ENCODE measurements around the gene ALDH1A1. TPM values are rescaled to one million over a fixed set of nuclear protein-coding genes. Genes with fewer than 3 reads are reported as not detected.

Gene ALDH1A1
- total and polyA plus RNA-seq, 2 of the 8 experiments (the other 6 are each of a cell fraction or from before 2014, with no cell fraction given), result 0.50 to 0.82 TPM

DNA sequence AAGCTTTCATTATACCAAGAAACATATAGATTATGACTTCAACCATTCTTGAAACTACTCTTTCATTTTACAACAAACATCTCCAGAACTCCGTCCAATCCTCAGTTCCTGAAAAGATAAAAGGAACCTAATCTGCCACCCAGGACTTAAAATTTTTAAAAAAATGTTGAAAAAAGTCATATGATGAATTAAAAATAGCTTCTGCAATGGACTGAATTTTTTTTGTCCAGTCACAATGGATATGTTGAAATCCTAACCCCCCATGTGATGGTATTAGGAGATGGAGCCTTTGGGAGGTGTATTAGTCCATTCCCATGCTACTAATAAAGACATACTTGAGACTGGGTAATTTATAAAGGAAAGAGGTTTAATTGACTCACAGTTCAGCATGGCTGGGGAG lies 2.7 kb upstream of the ALDH1A1 start:
- FAIRE-seq, result no peak
- peaks cover 7 to 9% of the 10 kb centered on the region in 2 experiments; a peak in 3 of 4 replicates for H3K9me3 ChIP-seq (ENCODE audit: insufficient read depth in 2 of 2, low read depth in 1 of 2, low read length in 1 of 2)
- CTCF ChIA-PET (ENCODE audit: partially characterized antibody), result interaction anchor here (0.8 kb wide), 2 partner anchors 25 to 86 kb away, joined by 3 to 4 read pairs; no protein-coding TSS in a partner anchor

More for the DNA sequence above, 2.7 kb upstream of the ALDH1A1 start:
- Histone ChIP-seq H3K23ac (ENCODE audit: insufficient read length) (no peak overlapping the region), H4K8ac (ENCODE audit: extremely low read depth, insufficient read depth, low read length) (no peak overlapping the region), H3K27me3 (replicated peaks in 1 of 4; ENCODE audit: control insufficient read depth in 3 of 4, extremely low read depth in 1 of 4, insufficient read depth in 3 of 4, low read length in 3 of 4) (no peaks in the 10 kb centered on the region), H3K79me1 (ENCODE audit: low read depth, low read length) (no peaks in the 10 kb centered on the region), H2BK15ac (ENCODE audit: low read length) (no peak overlapping the region), H3K14ac (ENCODE audit: insufficient read length) (no peak overlapping the region), H3K56ac (replicated peaks; ENCODE audit: insufficient read length, low read depth, low read length) (no peak overlapping the region), H4K91ac (replicated peaks; ENCODE audit: insufficient read length, low read length) (no peak overlapping the region), H3K4me2 (ENCODE audit: insufficient read depth in 1 of 2, low read depth in 2 of 2, low read length in 2 of 2) (no peak overlapping the region), H3K4me3 (ENCODE audit: extremely low read depth in 1 of 4, insufficient read depth in 2 of 4, low read depth in 3 of 4, low read length in 4 of 4) (no peak overlapping the region), H4K20me1 (replicated peaks in 1 of 2; ENCODE audit: control insufficient read depth in 1 of 2, insufficient read depth in 2 of 2, low read length in 2 of 2) (no peaks in the 10 kb centered on the region), H4K5ac (ENCODE audit: insufficient read length, low read depth, low read length) (no peak overlapping the region), H3K36me3 (ENCODE audit: control insufficient read depth in 2 of 4, insufficient read depth in 4 of 4, low read length in 3 of 4) (no peaks in the 10 kb centered on the region), H2BK5ac (ENCODE audit: low read depth, low read length) (no peak overlapping the region), H2AFZ (ENCODE audit: low read length) (no peak overlapping the region), H3K18ac (ENCODE audit: extremely low read depth, low read length) (no peak overlapping the region), H3K4me1 (replicated peaks in 1 of 4; ENCODE audit: control insufficient read depth in 3 of 4, insufficient read depth in 4 of 4, low read length in 3 of 4) (peaks cover 0 to 3% (median 0%) of the 10 kb centered on the region in 4 experiments; a peak in 1 of 7 replicates), H3K27ac (ENCODE audit: low read depth, low read length) (no peak overlapping the region), H3K23me2 (ENCODE audit: low read depth, low read length) (no peaks in the 10 kb centered on the region), H3K9ac (replicated peaks in 1 of 4; ENCODE audit: extremely low read depth in 1 of 4, low read depth in 3 of 4, low read length in 3 of 4) (no peak overlapping the region), H3K4ac (replicated peaks; ENCODE audit: insufficient read length, low read depth, low read length) (no peak overlapping the region), H2BK20ac (ENCODE audit: low read length) (no peak overlapping the region), H2BK120ac (replicated peaks; ENCODE audit: low read depth, low read length) (no peak overlapping the region), H2AK5ac (ENCODE audit: low read depth, low read length) (no peak overlapping the region), H2BK12ac (ENCODE audit: low read depth, low read length) (no peak overlapping the region), H3K79me2 (ENCODE audit: control insufficient read depth in 1 of 2, insufficient read depth in 2 of 2, low read length in 2 of 2) (no peaks in the 10 kb centered on the region)
- TF ChIP-seq, protein P1, sequence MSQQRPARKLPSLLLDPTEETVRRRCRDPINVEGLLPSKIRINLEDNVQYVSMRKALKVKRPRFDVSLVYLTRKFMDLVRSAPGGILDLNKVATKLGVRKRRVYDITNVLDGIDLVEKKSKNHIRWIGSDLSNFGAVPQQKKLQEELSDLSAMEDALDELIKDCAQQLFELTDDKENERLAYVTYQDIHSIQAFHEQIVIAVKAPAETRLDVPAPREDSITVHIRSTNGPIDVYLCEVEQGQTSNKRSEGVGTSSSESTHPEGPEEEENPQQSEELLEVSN (IDR thresholded peaks at IDR 0.05), result no peak
- TF ChIP-seq GTF2F1 (IDR thresholded peaks at IDR 0.05; ENCODE audit: borderline replicate concordance, low read depth, low read length) (no peak), RBBP5 (IDR thresholded peaks at IDR 0.05; ENCODE audit: borderline replicate concordance, low read depth, low read length) (no peak), RNF2 (IDR thresholded peaks at IDR 0.05; ENCODE audit: borderline replicate concordance, low read depth, low read length, missing control alignments, poor library complexity, severe bottlenecking) (no peak), NANOG (IDR thresholded peaks at IDR 0.05; ENCODE audit: insufficient read depth, low read depth, low read length, poor library complexity, severe bottlenecking) (no peak), SUZ12 (IDR thresholded peaks at IDR 0.05; ENCODE audit: low read length) (no peak), SIRT6 (IDR thresholded peaks at IDR 0.05; ENCODE audit: low read length) (no peak), BACH1 (IDR thresholded peaks at IDR 0.05; ENCODE audit: low read length) (no peak), TBP (IDR thresholded peaks at IDR 0.05; ENCODE audit: low read depth, low read length) (no peak)
- TF ChIP-seq, protein P2, sequence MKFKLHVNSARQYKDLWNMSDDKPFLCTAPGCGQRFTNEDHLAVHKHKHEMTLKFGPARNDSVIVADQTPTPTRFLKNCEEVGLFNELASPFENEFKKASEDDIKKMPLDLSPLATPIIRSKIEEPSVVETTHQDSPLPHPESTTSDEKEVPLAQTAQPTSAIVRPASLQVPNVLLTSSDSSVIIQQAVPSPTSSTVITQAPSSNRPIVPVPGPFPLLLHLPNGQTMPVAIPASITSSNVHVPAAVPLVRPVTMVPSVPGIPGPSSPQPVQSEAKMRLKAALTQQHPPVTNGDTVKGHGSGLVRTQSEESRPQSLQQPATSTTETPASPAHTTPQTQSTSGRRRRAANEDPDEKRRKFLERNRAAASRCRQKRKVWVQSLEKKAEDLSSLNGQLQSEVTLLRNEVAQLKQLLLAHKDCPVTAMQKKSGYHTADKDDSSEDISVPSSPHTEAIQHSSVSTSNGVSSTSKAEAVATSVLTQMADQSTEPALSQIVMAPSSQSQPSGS (IDR thresholded peaks at IDR 0.05; ENCODE audit: low read length), result no peak
- TF ChIP-seq, protein P3, sequence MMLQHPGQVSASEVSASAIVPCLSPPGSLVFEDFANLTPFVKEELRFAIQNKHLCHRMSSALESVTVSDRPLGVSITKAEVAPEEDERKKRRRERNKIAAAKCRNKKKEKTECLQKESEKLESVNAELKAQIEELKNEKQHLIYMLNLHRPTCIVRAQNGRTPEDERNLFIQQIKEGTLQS (IDR thresholded peaks at IDR 0.05; ENCODE audit: insufficient read depth, low read depth, low read length), result no peak
- POLR2A ChIA-PET (ENCODE audit: partially characterized antibody), result no interaction called here
- WGBS, 2 experiments (ENCODE audit: extremely low coverage in 1 of 2, insufficient coverage in 1 of 2, insufficient read length in 1 of 2, insufficient replicate concordance in 2 of 2, low coverage in 1 of 2, low lambda C conversion rate in 2 of 2, missing lambda C conversion rate in 1 of 2), result 86% methylated on average over 1 of the region's 1 CpG; no CpG with 5 or more reads in 1 of the 2 experiments
- DNase-seq (ENCODE audit: low read depth in 1 of 2, low spot score in 2 of 2), result no peak

Data from H1 (cell line).